Activated CD4-positive, CD25-positive, alpha-beta regulatory T cell (primary cell): ENCODE results near the gene BMP4.

Source experiments
- DNase-seq, 4 experiments: peaks; one replicate each; lab custom pipeline; 2025; lab: John Stamatoyannopoulos, UW

The BMP4 gene

GRCh38 chr14:53964249-53964648 is 7.6 kb upstream of the BMP4 start:
- DNase-seq = no peak

DNA sequence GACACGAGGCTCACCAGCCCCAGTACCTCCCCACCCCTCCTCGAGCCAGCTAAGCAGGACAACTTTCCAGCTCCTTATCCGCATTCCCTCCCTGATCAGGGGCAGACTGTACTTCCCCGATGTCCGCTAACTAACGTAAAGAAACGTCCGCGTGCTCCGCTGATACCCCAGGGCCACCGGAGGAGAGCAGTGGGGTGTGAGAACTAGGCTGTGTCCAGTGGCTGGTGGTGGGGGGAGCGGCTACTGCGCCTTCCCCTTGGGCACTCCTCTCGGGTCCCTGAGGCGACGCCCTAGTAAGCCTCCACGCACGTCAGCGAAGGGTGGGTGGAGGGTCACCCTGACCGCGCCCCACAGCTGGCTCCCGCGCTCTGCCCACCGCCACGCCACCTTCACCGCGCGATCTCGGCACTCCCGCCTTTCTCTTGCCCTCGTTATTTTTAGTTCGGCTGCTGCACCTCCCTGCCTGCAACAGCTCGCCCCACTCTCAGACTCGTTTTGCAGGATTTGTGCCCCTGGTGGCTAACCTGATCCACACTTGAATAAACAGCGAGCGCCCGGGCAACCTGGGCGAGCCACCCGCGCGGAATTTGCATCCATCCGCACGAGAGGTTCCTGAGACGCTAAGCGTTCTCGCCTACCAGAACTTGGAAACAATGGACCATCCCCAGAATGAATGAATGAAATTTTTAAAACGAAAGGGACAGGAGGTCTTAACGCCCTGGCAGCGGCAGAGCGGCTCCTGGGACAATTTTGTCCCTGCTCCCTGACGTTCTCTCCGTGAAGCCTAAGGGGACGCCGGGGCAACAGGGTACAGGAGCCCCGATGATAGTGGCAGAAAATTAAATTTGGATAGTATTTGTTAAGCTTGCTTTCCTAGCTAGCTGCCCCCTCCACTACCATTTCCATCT is 6.9 kb upstream of the BMP4 start:
- DNase-seq = no peak

DNA sequence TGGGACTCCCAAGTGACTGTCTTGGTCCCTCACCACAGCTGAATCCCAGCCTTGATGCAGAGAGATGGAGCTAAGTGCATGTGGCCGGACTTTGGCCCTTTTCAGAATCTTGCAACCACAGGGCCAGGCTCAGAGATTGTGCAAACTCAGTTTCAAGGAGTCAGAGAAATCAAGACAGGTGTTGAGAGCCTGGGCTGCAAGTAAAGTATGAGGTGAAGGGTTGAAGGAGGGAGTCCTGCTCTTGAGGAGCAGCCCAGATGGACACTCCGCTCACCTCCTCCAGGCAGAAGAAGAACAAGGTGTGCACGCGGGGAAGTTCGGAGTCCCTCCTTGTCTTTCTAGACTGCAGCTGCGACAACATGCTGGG is 6.3 kb upstream of the BMP4 start:
- DNase-seq = no peak

DNA sequence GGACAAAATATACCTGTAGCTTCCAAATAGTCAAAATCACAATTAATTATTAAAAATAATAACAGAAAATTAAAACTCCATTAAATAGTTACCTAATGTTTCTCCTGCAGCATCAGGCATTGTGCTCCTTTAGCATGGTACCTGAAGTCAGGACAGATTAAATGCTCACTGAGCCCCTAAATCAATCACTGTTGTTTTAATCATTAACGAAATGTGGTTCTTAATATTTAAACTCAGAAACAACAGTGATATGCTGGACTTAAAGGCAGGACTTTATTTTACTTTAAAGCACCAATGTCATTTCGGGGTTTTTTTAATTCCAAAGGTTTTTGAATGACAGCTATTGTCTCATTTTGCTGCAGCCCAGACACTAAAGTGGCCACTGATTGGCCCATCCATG is 2.0 kb upstream of the BMP4 start:
- no peak for DNase-seq

DNA sequence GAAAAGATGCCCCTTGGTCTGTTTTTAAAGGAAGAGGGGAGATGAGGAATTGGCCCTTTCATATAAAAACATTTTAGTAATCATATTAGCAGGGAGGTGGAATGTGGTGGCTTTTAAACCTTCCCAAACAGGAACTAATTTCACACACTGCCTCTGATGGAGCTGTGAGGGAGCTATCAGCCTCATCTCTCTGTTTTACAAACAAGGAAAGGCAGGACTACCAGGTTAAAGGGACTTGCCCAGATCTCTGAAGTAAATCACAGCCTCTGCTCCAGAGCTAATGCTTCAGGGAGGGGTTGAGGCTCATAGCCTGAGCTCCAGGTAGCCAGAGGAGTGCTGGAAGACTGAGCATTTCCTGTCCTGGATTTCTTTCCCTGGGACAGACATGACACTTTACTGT is 1.1 kb upstream of the BMP4 start:
- no peak for DNase-seq

- DNase-seq = no peak
Observed at GRCh38 chr14:53955671-53956426, 776 bp downstream of the BMP4 start.

DNA sequence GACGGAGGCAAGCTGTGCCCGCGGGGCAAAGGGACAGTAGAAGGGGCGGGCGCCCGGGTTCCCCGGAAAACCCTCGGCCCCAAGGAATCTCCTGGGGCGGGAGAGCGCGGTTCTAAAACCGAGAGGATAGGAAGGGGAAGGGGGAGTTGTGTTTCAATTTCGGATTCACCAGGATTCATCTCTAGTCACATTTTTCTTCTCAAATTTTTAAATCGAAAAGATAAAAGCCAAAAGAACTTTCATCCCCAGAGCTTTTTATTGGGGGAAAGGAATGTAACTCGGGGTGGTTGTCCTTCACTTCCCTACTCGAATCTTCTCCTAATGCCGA is 1.4 kb downstream of the BMP4 start:
- DNase-seq = no peak

DNA sequence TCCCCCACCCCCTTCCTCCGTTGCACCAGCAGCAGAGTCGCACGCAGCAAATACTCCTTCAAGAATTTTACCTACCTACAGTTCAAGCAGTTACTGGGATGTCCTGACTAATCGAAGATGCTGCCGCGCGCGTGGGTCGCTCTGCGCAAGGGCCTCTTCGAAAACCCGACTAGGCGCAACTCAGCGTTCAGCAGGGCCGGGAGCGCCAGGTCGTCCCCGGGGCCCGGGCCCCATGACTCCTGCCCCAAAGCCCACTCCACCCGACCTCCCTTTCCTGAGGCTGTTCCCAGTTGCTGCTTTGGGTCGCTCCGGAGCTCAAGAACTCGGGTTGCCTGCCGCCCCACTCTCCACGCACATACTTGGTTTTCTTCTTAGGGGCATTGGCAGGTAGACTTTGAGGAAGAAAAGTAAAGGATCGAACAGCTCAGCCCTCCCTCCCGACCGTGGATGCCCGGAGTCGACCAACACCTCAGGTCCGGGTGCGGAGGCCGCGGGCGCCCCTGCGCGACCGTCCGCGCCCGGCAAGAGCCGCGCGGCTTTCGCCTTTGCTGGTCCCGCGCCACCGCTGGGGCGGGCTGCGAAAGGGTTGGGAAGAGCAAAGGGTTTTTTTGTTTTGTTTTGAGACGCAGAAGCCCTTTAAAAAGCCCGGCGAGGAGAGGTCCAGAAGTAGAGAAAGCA is 1.9 kb downstream of the BMP4 start:
- DNase-seq = no peak

DNA sequence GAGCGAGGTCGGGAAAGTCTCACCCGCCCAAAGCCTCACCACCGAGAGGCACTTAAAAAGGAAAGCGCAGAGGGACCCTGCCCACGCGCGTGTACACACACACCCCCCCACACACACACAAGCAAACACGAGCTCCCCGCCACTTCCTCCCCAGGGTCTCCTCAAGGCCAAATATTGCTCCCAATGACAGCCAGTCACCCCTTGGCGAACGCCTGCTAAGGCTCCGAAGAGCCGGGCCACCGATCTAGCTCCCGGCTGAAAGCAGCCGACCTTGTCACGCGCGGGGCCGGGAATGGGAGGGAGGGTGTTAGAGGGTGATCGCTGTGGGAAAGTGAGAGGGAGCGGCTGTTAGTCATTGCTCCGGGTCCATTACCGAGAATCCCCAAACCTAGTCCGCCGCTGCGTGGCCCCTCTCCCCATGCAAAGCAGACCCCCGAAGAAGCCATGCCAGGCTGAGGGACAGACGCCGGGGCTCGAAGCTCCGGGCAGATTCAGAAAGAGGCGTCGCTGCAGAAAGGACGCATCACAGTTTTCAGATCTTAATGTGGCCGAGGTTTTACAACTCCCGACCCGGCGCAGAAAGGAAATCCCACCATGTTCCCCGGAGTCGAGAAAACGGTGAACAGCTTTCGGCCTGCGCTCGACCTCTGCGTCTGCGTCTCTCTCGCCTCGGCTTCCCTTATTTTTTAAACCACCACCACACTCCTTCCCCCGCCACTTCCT is 2.6 kb downstream of the BMP4 start:
- no peak for DNase-seq

GRCh38 chr14:53953002-53953827 is 3.4 kb downstream of the BMP4 start:
- no peak for DNase-seq

- DNase-seq = no peak
Observed at GRCh38 chr14:53952533-53952932, 4.1 kb downstream of the BMP4 start.

DNA sequence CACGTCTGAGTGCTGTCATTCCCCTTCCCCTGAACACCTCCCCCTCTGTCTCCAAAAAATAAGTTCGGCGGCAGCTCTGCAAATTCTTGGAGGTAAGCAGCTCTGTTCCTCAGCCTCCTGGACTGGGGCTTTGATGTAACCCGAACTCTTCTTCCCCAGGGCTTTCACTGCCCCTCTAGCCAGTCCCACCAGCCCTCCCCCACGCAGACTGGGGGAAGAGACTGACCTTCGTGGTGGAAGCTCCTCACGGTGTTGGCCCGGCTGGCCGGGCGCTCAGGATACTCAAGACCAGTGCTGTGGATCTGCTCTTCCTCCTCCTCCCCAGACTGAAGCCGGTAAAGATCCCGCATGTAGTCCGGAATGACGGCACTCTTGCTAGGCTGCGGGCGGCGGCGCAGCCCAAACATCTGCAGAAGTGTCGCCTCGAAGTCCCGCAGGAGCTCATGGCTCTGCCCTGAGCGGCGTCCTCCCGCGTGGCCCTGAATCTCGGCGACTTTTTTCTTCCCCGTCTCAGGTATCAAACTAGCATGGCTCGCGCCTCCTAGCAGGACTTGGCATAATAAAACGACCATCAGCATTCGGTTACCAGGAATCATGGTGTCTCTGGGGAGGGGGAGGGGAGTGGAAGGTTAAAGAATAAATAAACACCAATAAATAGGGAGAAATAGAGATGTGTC is 4.9 kb downstream of the BMP4 start:
- DNase-seq = no peak

GRCh38 chr14:53951243-53951626 is 5.4 kb downstream of the BMP4 start:
- DNase-seq = no peak

DNA sequence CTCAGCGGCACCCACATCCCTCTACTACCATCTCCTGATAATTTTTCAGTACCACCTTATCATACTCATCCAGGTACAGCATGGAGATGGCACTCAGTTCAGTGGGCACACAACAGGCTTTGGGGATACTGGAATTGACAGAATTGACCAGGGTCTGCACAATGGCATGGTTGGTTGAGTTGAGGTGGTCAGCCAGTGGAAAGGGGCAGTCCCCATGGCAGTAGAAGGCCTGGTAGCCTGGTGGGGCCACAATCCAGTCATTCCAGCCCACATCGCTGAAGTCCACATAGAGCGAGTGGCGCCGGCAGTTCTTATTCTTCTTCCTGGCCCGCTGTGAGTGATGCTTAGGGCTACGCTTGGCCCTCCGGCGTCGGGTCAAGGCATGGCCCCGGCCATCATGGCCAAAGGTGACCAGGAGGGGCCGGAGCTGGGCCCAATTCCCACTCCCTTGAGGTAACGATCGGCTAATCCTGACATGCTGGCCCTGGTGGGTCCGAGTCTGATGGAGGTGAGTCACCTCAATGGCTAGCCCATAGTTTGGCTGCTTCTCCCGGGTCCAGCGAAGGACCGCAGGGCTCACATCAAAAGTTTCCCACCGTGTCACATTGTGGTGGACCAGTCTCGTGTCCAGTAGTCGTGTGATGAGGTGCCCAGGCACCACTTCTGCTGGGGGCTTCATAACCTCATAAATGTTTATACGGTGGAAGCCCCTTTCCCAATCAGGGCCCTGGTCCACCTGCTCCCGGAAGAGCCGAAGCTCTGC is 6.4 kb downstream of the BMP4 start:
- no peak for DNase-seq

DNA sequence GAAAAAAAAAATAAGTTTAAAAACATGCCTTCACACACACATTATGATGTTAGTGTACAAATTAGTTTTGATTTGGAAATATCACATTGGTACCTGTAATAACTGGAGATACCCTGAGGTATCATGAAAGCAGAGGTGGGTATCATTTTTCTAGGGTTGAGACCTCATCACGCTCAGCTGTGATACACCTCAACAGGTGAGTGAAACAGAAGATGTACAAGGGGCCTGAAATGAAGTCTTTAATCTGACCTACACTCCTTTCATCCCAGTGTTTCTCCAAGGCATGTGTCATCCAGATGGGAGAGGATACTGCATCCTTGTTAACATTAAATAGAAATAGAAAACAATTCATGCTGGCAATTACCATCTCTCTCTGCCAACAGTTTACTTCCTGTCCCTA is 7.4 kb downstream of the BMP4 start:
- DNase-seq = no peak

DNA sequence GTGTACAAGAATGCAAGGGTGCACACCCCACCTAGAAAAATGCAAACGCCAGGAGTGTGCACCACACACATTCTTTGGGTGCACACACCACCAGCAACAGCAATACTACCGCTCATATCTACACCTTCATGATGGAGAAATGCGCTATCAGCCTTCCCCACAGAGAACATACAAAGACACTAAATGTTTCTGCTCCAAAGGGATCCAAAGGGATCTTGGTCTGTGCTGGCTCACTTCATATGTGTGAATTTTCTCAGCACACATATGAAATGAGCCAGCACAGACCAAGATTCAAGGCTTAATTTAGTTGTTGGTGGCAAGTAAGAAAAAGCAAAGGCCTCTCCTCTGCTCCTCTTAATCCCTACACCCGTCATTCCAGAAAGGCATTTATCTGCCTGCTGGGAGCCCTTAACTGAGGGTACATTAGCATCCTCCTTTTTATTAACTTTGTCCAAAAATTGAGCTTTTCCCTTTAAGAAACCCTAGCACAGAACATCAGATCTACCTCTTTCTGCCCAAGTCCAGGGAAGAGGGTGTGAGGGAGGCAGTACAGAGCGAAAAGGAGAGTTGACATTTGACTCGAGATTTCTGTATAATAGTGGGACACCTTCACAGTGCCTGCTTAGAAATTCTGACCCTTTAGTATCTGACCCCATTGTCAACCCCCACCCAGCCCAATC is 8.3 kb downstream of the BMP4 start:
- no peak for DNase-seq

GRCh38 chr14:53947452-53948204 is 9.0 kb downstream of the BMP4 start:
- DNase-seq = no peak

DNA sequence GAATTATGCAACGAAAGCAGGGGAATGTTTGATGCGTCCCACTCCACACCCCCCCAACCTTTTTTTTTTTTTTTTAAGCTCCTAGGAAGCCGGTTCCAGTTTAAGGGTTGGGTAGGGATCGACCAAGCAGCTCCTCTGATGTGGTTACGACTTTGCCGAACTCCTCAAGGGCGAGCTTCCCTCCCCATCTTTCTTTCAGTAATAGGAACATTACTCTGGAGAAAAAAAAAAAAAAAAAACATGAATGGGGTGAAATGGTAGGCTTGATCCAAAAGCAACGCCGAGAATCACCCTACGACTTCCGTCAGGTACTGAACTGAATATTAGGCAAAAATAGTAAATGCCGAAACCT is 9.6 kb downstream of the BMP4 start:
- no peak for DNase-seq
